Measurements from ENCODE around the gene BCO2.

The BCO2 gene

GRCh38 chr11:112253605-112254242 is 78.4 kb downstream of the BCO2 start:
- no peak for DNase-seq

DNA sequence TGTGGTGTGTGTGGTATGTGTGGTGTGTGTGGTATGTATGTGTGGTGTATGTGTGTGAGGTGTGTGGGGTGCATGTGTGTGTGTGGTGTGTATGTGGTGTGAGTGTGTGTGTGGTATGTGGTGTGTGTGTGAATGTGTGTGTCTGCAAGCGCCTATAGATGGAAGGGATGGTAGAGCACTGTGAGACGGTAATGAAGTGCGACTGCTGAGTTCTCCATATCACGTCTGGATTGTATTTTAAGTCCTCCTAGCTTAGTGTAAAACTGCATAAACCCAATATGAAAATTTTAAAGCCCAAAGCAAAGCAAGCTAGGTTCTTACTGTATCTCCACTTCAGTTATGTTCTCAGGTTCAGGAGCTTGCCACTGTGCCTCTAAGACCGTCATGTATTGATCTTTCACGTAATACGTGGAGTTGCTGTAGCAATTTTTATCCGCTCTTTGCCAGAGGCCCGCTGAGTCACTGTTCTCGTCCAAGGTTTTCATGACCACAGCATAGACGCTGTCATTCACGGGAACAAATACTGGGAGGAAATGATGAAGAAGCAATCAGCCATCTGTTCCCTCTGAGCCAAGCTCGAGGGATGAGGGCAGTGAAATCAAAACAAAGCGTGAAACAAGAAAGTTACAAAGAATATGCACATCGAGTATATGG is 79.9 kb downstream of the BCO2 start:
- no peak for DNase-seq

- no peak for DNase-seq
These were observed 85.2 kb downstream of the BCO2 start, which contains the start of gene PLET1 for GRCh38 chr11:112260490-112260889. TSS of gene PLET1 (minus strand) at chr11:112260860. CDS start at chr11:112260589, 271 bp downstream.

DNA sequence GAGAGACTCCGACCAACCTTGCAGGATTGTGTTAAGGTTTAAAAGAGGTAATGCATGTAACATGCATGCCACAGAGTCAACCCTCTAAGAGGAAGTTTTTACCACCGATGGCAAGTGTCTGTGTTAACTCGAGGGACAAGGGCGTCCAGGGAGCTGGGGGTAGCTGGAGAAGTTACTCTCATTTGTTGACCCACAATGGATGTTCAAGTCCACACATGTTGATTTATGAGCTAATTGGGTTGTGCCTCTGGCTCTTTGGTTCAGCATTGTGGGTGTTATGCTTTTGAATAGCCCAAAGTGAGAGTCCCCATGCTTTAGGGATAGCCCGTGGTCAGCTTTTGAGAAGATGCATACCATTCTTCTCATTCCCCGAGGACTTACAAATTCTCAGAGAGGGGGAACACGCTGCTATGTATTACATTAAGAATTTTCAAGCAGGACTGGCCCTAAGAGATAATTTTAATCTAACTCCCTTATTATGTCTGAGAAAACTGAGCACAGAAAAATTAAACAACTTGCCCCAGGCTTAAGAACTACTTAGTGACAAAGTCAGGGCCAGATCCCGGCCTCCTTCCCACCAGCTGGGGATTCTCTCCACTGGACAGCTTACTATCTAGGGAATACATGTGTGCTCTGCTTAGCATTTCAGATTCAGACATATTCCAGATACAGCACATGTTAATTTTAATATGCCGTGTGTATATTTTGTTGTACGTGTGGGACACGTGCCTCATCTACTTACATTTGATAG is 90.5 kb downstream of the BCO2 start:
- no peak for DNase-seq

DNA sequence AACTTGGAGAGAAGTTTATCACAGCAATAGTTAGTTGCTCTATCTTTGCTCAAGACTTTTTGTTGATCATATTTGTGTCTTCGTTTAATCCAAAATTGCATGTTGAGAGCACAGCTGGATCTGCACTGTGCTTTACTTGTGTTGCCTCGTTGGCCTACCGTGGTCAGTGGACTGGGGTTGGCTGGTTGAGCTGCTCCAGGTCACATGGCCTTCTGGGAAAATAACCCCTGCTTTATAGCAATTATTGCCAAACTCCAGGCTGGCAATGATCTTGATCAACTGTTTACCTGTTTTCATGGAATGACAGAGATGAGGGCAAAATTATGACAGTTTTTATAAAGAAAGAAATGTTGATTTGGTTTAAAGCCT is 91.1 kb downstream of the BCO2 start:
- no peak for DNase-seq

DNA sequence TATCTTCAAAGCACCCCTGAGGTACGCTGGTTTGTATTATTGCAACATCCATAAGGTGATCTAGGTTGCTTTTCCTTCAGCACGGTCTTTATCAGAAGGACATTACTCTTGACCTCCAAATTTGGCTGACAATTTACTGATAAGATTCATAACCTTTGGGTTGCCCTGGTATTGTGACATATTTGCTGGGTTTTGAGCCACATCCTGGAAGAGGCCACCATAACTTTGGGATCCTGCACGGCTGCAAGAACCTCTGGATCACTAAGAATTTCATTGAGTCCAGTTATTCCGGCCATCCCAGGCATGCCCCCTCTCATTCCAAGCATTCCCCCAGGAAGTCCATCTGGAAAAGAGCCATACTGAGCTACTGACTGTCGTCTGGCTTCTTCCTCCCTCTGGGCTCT is 91.9 kb downstream of the BCO2 start:
- DNase-seq: no peak

DNA sequence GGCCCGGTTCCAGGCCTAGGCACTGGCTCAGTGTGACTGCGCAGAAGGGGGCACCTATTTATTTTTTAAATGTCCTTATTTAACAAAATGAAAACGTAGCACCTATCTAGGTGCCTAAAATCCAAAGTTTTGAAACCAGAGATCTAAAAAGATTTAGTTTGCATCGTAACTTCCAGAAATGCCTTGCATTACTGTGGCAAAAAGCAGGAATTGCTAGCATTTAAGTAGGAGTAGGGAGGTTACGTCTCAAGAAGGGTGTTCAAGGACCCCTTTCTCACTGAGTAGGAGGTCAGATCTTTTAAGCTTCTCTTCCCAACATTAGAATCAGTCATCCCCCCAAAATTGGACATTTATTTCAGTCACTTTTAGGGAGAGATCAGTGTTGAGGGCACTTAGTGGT is 93.1 kb downstream of the BCO2 start:
- no peak for DNase-seq
